ENCODE results near the gene TGM1. TPM values are rescaled to one million over a fixed set of nuclear protein-coding genes. Genes with fewer than 3 reads are reported as not detected.
A peak's percentile ranks its signal among the peaks of the same experiment; 100 is the strongest.

The TGM1 gene
- total and polyA plus RNA-seq, 4 experiments from 2014 or later = 0.11 to 16.1 (median 5.5) TPM

- Histone ChIP-seq H3K4me1 (ENCODE audit: insufficient read depth, low read length) (peaks cover 34% of the 10 kb centered on the region), H3K9me3 (ENCODE audit: control insufficient read depth in 1 of 2, low read length in 2 of 2) (no peaks in the 10 kb centered on the region), H3K36me3 (ENCODE audit: insufficient read depth, low read length) (no peaks in the 10 kb centered on the region), H3K27me3 (ENCODE audit: insufficient read depth, low read length) (no peaks in the 10 kb centered on the region), H3K27ac (ENCODE audit: low read depth, low read length) (no peak overlapping the region), H3K4me3 (ENCODE audit: low read length in 2 of 2) (no peak overlapping the region)
- no peak for DNase-seq
- peaks cover 28 to 55% (median 40%) of the 10 kb centered on the region in 4 donors for H3K4me1 Mint-ChIP-seq
- no peaks in the 10 kb centered on the region for H3K36me3 Mint-ChIP-seq
- ChIA-PET CTCF (ENCODE audit: partially characterized antibody) (interaction anchor here (0.6 to 4.1 kb wide), 5 partner anchors 9 to 55 kb away, joined by 3 to 26 read pairs (median 19); partner anchors contain the start of genes CIDEB and TINF2), POLR2A (ENCODE audit: partially characterized antibody) (interaction anchor here (1.7 to 3.1 kb wide), 3 partner anchors 21 to 90 kb away, joined by 5 to 17 read pairs (median 9); partner anchors contain the start of genes DHRS1, IPO4, NOP9 and TINF2)
- intact Hi-C loops (cut with micrococcal nuclease) = no loop called here
- no peaks in the 10 kb centered on the region for H3K27me3 Mint-ChIP-seq
- peak overlapping the region in 3 of 8 donors; percentile 5 to 45 (median 7) for H3K4me3 Mint-ChIP-seq
- peak overlapping the region; percentile 71 to 95 (median 91) for H3K27ac Mint-ChIP-seq
- H3K9me3 Mint-ChIP-seq = no peaks in the 10 kb centered on the region
Measured at GRCh38 chr14:24278424-24278823, 15.4 kb upstream of the TGM1 start.

GRCh38 chr14:24277606-24278321 is 14.8 kb upstream of the TGM1 start:
- no peak overlapping the region for H3K27ac ChIP-seq (ENCODE audit: low read depth, low read length)

DNA sequence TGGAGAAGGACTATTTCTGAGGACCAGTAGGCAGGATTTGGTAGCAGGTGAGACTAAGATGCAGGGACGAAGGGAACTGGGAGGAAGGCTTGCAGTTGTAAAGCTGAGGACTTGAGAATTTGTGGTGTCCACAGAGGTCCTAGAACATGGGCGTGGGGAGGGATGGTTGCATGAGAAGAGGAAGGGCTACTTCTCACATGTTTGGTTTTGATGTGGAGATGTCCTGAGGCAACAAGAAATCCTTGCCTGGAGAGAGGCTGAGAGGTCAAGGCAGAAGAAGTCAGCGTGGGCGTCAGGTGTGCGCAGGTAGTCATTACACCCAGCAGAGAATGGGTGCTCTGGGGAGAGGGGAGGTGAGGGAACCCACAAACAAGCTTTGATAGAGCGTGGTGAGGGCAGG is 14.1 kb upstream of the TGM1 start:
- Mint-ChIP-seq H3K27me3 (no peaks in the 10 kb centered on the region), H3K9me3 (no peaks in the 10 kb centered on the region), H3K27ac (peak overlapping the region in 4 of 7 donors; percentile 20 to 84 (median 80)), H3K4me3 (peak overlapping the region in 1 of 8 donors; percentile 10), H3K4me1 (peaks cover 37 to 67% (median 51%) of the 10 kb centered on the region in 4 donors), H3K36me3 (no peaks in the 10 kb centered on the region)
- Histone ChIP-seq H3K27ac (ENCODE audit: low read depth, low read length) (no peak overlapping the region), H3K4me1 (ENCODE audit: insufficient read depth, low read length) (peaks cover 43% of the 10 kb centered on the region), H3K9me3 (ENCODE audit: control insufficient read depth in 1 of 2, low read length in 2 of 2) (no peaks in the 10 kb centered on the region), H3K36me3 (ENCODE audit: insufficient read depth, low read length) (no peaks in the 10 kb centered on the region), H3K27me3 (ENCODE audit: insufficient read depth, low read length) (no peaks in the 10 kb centered on the region), H3K4me3 (ENCODE audit: low read length in 2 of 2) (no peak overlapping the region)
- ChIA-PET CTCF (ENCODE audit: partially characterized antibody) (interaction anchor here (2.8 to 4.1 kb wide), 3 partner anchors 20 to 56 kb away, joined by 13 to 26 read pairs (median 19); partner anchors contain the start of gene TINF2), POLR2A (ENCODE audit: partially characterized antibody) (no interaction called here)
- intact Hi-C loops (cut with micrococcal nuclease) = no loop called here
- no peak for DNase-seq

More at GRCh38 chr14:24277606-24278321, 14.8 kb upstream of the TGM1 start:
- peak overlapping the region in 4 of 7 donors; percentile 81 to 91 (median 86) for H3K27ac Mint-ChIP-seq
- DNase-seq = no peak
- H3K27me3 Mint-ChIP-seq = no peaks in the 10 kb centered on the region
- H3K4me1 Mint-ChIP-seq = peaks cover 30 to 60% (median 45%) of the 10 kb centered on the region in 4 donors
- H3K36me3 ChIP-seq (ENCODE audit: insufficient read depth, low read length) = no peaks in the 10 kb centered on the region
- H3K4me3 ChIP-seq (ENCODE audit: low read length in 2 of 2) = no peak overlapping the region
- no peaks in the 10 kb centered on the region for H3K9me3 Mint-ChIP-seq
- intact Hi-C loops (cut with micrococcal nuclease) = no loop called here
- no peak overlapping the region for H3K4me3 Mint-ChIP-seq
- peaks cover 36% of the 10 kb centered on the region for H3K4me1 ChIP-seq (ENCODE audit: insufficient read depth, low read length)
- H3K9me3 ChIP-seq (ENCODE audit: control insufficient read depth in 1 of 2, low read length in 2 of 2) = no peaks in the 10 kb centered on the region
- POLR2A ChIA-PET (ENCODE audit: partially characterized antibody) = interaction anchor here (3.1 kb wide), 1 partner anchor 22 kb away, joined by 9 read pairs; the partner anchor contains the start of genes DHRS1 and NOP9
- H3K36me3 Mint-ChIP-seq = no peaks in the 10 kb centered on the region
- no peaks in the 10 kb centered on the region for H3K27me3 ChIP-seq (ENCODE audit: insufficient read depth, low read length)
- CTCF ChIA-PET (ENCODE audit: partially characterized antibody) = interaction anchor here (0.6 to 4.1 kb wide), 5 partner anchors 9 to 55 kb away, joined by 3 to 26 read pairs (median 19); partner anchors contain the start of genes CIDEB and TINF2

- intact Hi-C loops (cut with micrococcal nuclease) = no loop called here
- H3K4me3 Mint-ChIP-seq = peak overlapping the region in 7 of 8 donors; percentile 12 to 57 (median 44)
- peak overlapping the region; percentile 58 for H3K27ac ChIP-seq (ENCODE audit: low read depth, low read length)
- H3K27ac Mint-ChIP-seq = peak overlapping the region; percentile 88 to 100 (median 98)
- H3K4me3 ChIP-seq (ENCODE audit: low read length in 2 of 2) = no peak overlapping the region
- H3K27me3 ChIP-seq (ENCODE audit: insufficient read depth, low read length) = no peaks in the 10 kb centered on the region
- POLR2A ChIA-PET (ENCODE audit: partially characterized antibody) = interaction anchor here (0.6 to 6.8 kb wide), 7 partner anchors 10 to 74 kb away, joined by 3 to 82 read pairs (median 3); partner anchors contain the start of genes CIDEB, DHRS1, LTB4R and LTB4R2
- H3K9me3 ChIP-seq (ENCODE audit: control insufficient read depth in 1 of 2, low read length in 2 of 2) = no peaks in the 10 kb centered on the region
- peaks cover 3 to 13% of the 10 kb centered on the region in 2 donors for H3K36me3 Mint-ChIP-seq
- DNase-seq = peak; percentile 61 to 84 (median 63)
- no peaks in the 10 kb centered on the region for H3K27me3 Mint-ChIP-seq
- CTCF ChIA-PET (ENCODE audit: partially characterized antibody) = interaction anchor here (0.7 to 3.9 kb wide), 10 partner anchors 23 to 738 kb away, joined by 3 to 23 read pairs (median 5); partner anchors contain the start of genes CIDEB, LTB4R and TINF2
- peaks cover 4% of the 10 kb centered on the region for H3K36me3 ChIP-seq (ENCODE audit: insufficient read depth, low read length)
- peaks cover 37 to 68% (median 53%) of the 10 kb centered on the region in 4 donors for H3K4me1 Mint-ChIP-seq
- no peaks in the 10 kb centered on the region for H3K9me3 Mint-ChIP-seq
- peaks cover 42% of the 10 kb centered on the region for H3K4me1 ChIP-seq (ENCODE audit: insufficient read depth, low read length)
Measured at GRCh38 chr14:24274101-24274543, 11.1 kb upstream of the TGM1 start.

- peaks cover 36% of the 10 kb centered on the region for H3K4me1 ChIP-seq (ENCODE audit: insufficient read depth, low read length)
- no peaks in the 10 kb centered on the region for H3K9me3 Mint-ChIP-seq
- peaks cover 4% of the 10 kb centered on the region for H3K36me3 ChIP-seq (ENCODE audit: insufficient read depth, low read length)
- peak overlapping the region; percentile 58 for H3K27ac ChIP-seq (ENCODE audit: low read depth, low read length)
- H3K27me3 Mint-ChIP-seq = no peaks in the 10 kb centered on the region
- H3K27me3 ChIP-seq (ENCODE audit: insufficient read depth, low read length) = no peaks in the 10 kb centered on the region
- ChIA-PET CTCF (ENCODE audit: partially characterized antibody) (interaction anchor here (1.0 to 3.9 kb wide), 9 partner anchors 22 to 159 kb away, joined by 3 to 23 read pairs (median 5); partner anchors contain the start of genes CIDEB, LTB4R and TINF2), POLR2A (ENCODE audit: partially characterized antibody) (interaction anchor here (0.6 to 6.8 kb wide), 7 partner anchors 10 to 73 kb away, joined by 3 to 82 read pairs (median 3); partner anchors contain the start of genes CIDEB, DHRS1, LTB4R and LTB4R2)
- peak overlapping the region in 3 of 8 donors; percentile 32 to 59 (median 57) for H3K4me3 Mint-ChIP-seq
- peak overlapping the region; percentile 88 to 100 (median 98) for H3K27ac Mint-ChIP-seq
- no peaks in the 10 kb centered on the region for H3K9me3 ChIP-seq (ENCODE audit: control insufficient read depth in 1 of 2, low read length in 2 of 2)
- no peak overlapping the region for H3K4me3 ChIP-seq (ENCODE audit: low read length in 2 of 2)
- H3K4me1 Mint-ChIP-seq = peaks cover 32 to 62% (median 48%) of the 10 kb centered on the region in 4 donors
- H3K36me3 Mint-ChIP-seq = peaks cover 9 to 13% of the 10 kb centered on the region in 2 donors
- DNase-seq = no peak
- intact Hi-C loops (cut with micrococcal nuclease) = no loop called here
Measured at GRCh38 chr14:24273422-24273998, 10.5 kb upstream of the TGM1 start.

DNA sequence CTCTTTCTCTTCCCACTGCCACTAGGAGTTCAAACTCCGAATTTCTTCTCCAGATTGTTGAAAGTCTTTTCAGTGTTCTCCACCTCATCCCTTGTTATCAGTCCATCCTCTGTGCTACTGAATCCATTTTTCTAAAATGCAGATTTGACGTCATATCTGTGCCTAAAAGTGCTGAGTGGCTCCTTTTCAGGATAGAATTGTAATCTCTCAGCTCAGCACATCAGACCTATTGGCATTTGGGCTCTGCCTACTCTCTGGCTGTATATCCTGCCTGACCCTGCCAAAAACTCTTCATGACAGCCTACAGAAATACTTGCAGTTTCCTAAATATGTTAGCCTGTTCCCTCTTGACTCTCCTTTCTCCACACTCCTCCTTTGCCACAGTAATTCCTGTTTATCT is 9.5 kb upstream of the TGM1 start:
- Histone ChIP-seq H3K27ac (ENCODE audit: low read depth, low read length) (peak overlapping the region; percentile 94), H3K36me3 (ENCODE audit: insufficient read depth, low read length) (peaks cover 7% of the 10 kb centered on the region), H3K4me1 (ENCODE audit: insufficient read depth, low read length) (peaks cover 33% of the 10 kb centered on the region), H3K9me3 (ENCODE audit: control insufficient read depth in 1 of 2, low read length in 2 of 2) (no peaks in the 10 kb centered on the region), H3K27me3 (ENCODE audit: insufficient read depth, low read length) (no peaks in the 10 kb centered on the region), H3K4me3 (ENCODE audit: low read length in 2 of 2) (peak overlapping the region in 1 of 2 donors; percentile 39)
- Mint-ChIP-seq H3K9me3 (no peaks in the 10 kb centered on the region), H3K27me3 (no peaks in the 10 kb centered on the region), H3K36me3 (peaks cover 10 to 19% of the 10 kb centered on the region in 2 donors), H3K4me3 (peak overlapping the region in 7 of 8 donors; percentile 18 to 94 (median 83)), H3K27ac (peak overlapping the region; percentile 91 to 100 (median 99)), H3K4me1 (peaks cover 28 to 55% (median 44%) of the 10 kb centered on the region in 4 donors)
- no peak for DNase-seq
- intact Hi-C loops (cut with micrococcal nuclease) = no loop called here
- POLR2A ChIA-PET (ENCODE audit: partially characterized antibody) = interaction anchor here (0.6 to 6.8 kb wide), 20 partner anchors 10 to 1170 kb away, joined by 3 to 128 read pairs (median 16); partner anchors contain the start of genes CBLN3, CHMP4A, CIDEB and DCAF11
- CTCF ChIA-PET (ENCODE audit: partially characterized antibody) = interaction anchor here (0.9 to 6.5 kb wide), 9 partner anchors 8 to 165 kb away, joined by 3 to 84 read pairs (median 17); partner anchors contain the start of genes CIDEB, DHRS1, LTB4R and LTB4R2

Measured in CD4-positive, alpha-beta memory T cell (primary cell).